ENCODE measurements around the gene ST6GAL2.

ST6GAL2 gene, protein sequence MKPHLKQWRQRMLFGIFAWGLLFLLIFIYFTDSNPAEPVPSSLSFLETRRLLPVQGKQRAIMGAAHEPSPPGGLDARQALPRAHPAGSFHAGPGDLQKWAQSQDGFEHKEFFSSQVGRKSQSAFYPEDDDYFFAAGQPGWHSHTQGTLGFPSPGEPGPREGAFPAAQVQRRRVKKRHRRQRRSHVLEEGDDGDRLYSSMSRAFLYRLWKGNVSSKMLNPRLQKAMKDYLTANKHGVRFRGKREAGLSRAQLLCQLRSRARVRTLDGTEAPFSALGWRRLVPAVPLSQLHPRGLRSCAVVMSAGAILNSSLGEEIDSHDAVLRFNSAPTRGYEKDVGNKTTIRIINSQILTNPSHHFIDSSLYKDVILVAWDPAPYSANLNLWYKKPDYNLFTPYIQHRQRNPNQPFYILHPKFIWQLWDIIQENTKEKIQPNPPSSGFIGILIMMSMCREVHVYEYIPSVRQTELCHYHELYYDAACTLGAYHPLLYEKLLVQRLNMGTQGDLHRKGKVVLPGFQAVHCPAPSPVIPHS

GRCh38 chr2:106885971-106886915 is at the start of gene ST6GAL2:
Gene ST6GAL2 (minus strand): TSS chr2:106886167. CDS start chr2:106843977, 42,190 bp downstream.
- peak; percentile 74 for DNase-seq (ENCODE audit: low spot score)

- no peak for DNase-seq (ENCODE audit: low spot score)
These were observed 46.7 kb upstream of the ST6GAL2 start for GRCh38 chr2:106932644-106933043.

DNA sequence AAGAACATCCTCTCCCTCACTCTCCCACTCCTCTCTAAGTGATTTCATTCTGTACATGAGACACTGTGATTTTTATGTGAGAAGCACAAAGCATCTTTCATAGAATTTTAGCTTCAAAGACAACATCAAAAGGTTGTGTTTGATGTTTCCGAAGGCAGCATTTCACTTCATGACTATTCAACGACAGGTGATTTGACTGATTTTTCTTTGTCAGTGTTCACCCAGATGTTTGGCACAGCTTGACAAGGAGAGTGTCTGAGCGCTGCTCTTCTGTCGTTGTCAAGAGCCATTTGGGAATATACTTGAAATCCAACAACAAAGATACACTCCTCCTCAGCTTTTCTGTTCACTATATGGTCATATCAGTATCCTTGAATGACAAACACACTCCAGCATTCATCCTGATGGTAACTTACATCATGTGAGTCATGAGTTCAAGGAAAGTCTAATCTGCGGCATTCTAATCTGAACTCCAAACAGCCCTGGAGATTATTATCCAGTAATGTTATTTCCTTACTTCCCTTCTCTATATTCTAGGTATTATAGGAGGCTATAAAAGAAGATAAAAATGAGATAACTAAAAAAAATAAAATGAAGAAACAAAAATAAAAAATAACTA is 45.9 kb upstream of the ST6GAL2 start:
- no peak for DNase-seq (ENCODE audit: low spot score)

- DNase-seq (ENCODE audit: low spot score): no peak
These were observed 35.5 kb upstream of the ST6GAL2 start for GRCh38 chr2:106921451-106921850.

- no peak for DNase-seq (ENCODE audit: low spot score)
These were observed 33.0 kb upstream of the ST6GAL2 start for GRCh38 chr2:106919012-106919411.

DNA sequence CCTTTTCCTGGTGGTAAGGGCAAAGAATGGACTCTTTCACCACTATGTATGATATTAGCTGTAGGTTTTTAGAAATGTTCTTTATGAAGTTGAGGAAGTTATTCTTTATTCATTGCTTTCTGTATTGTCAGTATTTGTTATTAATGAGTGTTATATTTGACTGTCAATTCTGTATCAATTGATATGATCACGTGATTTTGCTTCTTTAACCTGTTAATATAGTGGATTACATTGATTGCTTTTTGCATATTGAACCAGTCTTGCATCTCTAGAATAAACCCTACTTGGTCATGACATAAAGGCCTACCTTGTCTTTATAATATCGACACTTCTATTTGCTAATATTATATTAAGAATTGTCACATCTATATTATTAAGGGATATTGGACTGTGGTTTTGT is 18.3 kb upstream of the ST6GAL2 start:
- DNase-seq (ENCODE audit: low spot score): no peak

- DNase-seq (ENCODE audit: low spot score): no peak
These were observed 14.0 kb upstream of the ST6GAL2 start for GRCh38 chr2:106899786-106900530.

DNA sequence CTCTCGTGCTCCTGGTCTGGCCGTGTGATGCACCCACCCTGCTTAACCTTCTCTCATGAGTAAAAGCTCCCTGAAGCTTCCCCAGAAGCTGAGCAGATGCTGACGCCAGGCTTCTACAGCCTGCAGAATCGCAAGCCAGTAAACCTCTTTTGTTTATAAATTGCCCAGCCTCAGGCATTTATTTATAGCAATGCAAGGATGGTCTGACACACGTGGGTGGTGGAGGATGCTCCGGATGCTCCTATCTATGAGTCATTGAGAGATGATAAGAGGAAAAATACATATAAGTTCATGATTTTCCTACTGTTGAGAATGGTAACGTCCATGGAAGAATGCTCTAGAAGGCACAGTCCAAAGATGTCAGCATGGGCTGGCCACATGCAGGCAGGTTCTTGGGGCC is 8.6 kb upstream of the ST6GAL2 start:
- DNase-seq (ENCODE audit: low spot score): no peak

GRCh38 chr2:106892048-106892447 is 6.1 kb upstream of the ST6GAL2 start:
- DNase-seq (ENCODE audit: low spot score): no peak

DNA sequence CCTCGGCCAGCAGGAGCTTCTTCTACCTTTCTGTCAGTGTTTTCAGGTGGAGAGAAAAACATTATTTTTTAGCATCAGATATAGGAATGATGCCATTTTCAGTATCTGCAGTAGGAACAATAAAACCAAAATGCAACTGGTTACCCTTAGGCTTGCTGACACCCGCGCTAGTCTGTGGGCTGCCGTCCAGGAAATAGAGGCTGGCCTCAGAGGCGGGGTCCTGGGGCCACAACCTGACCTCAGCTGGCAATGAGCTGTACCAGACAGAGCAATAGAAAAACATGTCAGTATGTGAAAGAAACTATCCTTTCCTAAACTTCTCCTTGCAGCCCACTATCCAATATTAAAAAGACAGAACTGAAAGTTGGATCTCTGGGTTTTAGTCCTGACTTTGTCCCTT is 4.6 kb upstream of the ST6GAL2 start:
- no peak for DNase-seq (ENCODE audit: low spot score)

GRCh38 chr2:106886916-106887758 is 1.2 kb upstream of the ST6GAL2 start:
- DNase-seq (ENCODE audit: low spot score): peak; percentile 72

DNA sequence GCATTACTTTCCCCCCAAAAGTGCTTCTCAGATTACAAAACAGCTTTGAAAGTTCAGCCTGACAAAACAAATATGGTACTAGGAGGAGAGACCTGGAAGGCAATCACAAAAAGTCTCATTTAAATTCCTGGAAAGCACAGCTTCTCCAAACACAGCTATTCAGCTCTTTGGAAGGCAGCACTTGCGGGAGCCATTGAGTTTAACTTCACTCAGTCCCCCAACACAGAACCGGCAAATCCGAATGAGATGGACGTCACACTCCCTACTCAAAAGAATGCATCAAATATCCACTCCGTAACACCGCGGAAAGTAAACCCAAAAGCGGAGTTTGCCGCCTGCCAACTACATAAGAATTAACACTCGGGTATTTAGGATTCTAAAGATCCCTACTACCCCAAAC is 638 bp downstream of the ST6GAL2 start:
- DNase-seq (ENCODE audit: low spot score): no peak

GRCh38 chr2:106882673-106883072 is 3.3 kb downstream of the ST6GAL2 start:
- no peak for DNase-seq (ENCODE audit: low spot score)

DNA sequence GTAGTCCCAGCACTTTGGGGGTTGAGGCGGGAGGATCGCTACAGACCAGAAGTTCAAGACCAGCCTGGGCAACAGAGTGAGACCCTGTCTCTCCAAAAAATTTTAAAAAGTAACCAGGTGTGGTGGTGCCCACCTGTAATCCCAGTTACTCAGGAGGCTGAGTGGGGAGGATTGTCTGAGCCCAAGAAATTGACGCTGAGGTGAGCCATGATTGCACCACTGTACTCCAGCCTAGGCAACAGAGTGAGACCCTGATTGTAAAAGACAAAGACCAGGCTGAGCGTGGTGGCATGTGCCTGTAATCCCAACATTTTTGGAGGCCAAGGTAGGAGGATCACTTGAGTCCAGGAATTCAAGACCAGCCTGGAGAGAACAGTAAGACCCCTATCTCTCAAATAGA is 7.8 kb downstream of the ST6GAL2 start:
- no peak for DNase-seq (ENCODE audit: low spot score)

DNA sequence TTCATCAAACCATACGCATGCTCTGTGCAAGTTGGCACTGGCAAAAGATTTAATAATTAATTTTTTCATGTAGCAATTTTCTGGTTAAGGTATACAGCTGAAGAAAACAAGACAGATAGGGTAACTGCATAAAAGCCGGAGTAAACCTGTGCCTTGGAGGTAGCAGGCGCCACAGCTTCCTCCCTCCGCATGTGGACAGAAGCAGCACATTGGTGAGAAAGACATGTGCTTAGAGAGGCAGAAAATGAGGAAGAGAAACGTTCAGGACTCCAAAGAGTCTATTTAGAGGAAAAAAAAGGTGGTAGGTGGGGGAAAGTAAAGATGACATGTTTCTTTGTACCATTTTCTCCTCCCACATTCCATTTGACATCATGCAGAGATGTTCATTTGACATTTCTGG is 9.3 kb downstream of the ST6GAL2 start:
- DNase-seq (ENCODE audit: low spot score): no peak

- no peak for DNase-seq (ENCODE audit: low spot score)
These were observed 16.3 kb downstream of the ST6GAL2 start for GRCh38 chr2:106869512-106870275.

- no peak for DNase-seq (ENCODE audit: low spot score)
These were observed 17.7 kb downstream of the ST6GAL2 start for GRCh38 chr2:106868275-106868674.

DNA sequence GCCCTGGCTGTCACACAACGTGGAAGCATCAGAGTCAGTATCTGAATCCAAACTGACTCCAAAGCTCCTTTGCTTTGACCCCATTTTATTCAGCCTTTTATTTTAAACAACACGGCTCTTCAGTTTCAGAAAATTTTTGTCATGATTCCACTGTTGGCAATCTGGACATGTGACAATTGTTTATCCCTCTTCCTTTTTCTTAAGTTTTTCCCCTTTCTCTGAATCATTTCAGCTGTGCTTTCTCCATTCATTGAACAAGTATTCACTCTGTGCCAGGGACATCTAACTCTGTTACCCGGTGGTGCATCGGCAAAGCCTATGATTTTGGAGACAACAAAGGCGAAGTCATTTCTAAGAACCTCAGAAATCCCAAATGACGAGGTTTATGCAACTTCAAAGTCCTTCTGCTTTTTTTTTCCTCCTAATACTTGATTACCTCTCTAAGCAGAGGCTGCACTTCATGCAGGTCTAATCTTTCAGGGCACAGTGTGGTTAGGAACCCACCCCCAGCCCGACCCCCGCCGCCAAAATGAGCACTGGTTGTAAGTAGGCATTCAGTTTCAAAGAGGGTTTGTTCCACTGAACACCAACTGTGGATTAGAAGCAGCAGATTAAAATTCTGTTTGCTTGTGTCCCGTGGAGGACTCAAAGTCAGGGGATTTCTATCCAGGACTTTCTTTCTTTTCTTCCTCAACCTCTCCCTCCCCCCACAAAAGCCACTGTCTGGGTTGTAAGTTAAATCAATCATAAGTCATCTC is 18.6 kb downstream of the ST6GAL2 start:
- DNase-seq (ENCODE audit: low spot score): no peak

DNA sequence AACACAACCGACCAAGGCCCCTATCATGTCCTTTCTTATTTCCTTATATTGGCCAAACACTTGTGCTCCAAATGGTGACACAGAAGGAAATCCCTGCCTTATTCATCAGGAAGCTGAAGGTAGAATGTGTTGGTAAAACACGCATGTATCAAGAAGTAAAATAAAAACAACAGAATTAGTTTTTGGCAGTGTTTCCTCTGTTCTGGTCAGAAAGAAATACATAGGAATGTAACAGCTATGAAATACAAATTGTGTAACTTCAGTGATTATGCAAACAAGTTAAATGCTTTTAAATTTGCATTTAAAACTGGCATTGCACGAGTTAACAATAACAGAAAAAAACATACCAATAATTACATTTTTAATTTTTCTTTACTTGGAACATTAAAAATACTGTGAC is 19.3 kb downstream of the ST6GAL2 start:
- DNase-seq (ENCODE audit: low spot score): no peak
